Stimulated activated CD4-positive, alpha-beta T cell treated with anti-CD3 and anti-CD28 coated beads, Interleukin-4, amount 100 ng/mL, for 1 hour (primary cell): Measurements from ENCODE around the gene COX6A2.

Experiments
- DNase-seq: peaks from one replicate; pipeline ENCODE4 v3.0.0-alpha.2; 2020

Gene COX6A2

DNA sequence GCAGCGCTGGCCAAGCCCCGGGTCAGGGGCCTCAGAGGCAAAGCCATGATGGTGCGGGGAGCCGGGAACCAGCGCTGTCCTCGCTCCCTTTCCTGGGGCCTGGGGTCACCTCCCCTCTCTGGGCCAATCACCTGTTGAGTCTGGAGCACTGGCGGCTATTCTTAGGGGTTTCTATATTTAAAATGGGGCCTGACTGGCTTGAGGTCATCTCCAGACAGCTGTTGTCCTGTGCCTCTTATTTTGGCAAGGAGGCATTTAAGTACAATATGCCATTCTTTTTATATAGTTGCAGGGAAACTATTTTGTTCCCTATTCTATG, at the start of gene COX6A2:
TSS of gene COX6A2 (minus strand) at position 82 of the 319 bp plus-strand sequence. CDS start at position 47, 35 bp downstream.
- no peak for DNase-seq

DNA sequence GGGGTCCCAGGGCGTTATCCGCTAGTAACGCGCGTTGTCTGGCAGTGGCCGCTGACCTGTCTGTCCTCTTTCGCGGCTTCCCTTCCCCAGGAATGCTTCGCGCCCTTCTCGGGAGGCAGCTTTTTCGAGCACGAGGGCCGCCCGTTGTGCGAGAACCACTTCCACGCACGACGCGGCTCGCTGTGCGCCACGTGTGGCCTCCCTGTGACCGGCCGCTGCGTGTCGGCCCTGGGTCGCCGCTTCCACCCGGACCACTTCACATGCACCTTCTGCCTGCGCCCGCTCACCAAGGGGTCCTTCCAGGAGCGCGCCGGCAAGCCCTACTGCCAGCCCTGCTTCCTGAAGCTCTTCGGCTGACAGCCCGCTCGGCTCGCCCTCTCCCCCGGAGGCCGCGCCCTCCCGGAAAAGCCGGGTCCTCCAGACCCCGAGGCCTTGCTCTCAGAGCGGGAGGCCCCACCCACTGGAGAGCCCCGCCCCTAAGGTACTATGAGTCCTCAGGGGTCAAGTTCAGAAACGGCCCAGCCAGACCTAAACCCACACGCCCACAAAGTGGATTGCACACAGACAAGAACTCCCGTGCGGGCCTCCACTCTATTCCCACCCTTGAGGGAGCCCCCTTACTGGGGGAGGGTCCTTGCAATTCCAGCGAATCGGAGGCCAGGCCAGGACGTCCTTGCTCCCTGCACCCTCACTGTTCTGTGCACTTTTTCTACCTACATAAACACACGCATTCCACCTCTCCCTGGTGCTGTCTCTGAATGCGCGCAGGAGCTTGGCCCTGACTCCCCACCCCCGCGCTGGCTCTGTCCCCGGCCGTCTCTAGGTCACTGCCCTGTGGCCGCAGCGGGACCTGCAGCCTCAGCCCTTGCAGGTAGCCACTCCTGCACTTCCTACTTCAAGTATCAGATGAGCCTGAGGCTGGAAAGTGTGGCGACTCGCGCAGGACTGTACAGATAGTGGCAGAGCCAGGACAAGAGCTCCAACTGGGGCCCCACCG, 49.4 kb upstream of the COX6A2 start:
- peak; percentile 36 for DNase-seq

DNA sequence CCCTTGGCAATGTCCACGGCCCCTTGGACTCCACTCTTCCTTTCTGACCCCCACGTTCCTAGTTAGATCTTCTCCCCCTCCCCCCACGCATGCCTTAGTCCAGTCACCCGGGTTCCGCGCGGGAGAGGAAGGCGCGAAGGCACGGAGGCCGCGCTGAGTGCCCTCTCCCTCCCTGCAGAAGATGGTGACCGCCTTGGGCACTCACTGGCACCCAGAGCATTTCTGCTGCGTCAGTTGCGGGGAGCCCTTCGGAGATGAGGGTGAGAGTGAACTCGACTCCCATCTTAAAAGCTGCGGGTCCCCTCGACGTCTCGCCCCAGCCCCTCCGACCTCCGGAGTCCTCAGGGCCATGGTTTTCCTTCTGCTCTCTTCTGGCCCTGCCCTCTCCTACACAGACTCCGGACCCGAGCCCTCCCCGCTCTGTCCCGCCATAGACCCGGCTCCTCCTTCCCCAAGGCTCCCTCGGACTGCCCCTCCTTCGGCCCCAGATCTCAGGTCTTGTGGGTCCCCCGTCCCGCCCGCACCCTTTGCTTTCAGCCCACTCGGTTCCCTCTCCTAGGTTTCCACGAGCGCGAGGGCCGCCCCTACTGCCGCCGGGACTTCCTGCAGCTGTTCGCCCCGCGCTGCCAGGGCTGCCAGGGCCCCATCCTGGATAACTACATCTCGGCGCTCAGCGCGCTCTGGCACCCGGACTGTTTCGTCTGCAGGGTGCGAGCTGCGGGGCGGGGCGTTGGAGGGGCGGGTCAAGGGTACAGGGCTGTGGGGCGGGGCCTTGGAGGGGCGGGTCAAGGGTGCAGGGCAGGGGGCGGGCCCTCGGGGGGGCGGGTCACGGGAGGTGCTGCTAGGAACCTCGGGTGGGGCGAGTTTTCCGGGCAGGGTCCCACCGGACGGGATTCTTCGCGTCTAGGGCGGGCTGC, 48.4 kb upstream of the COX6A2 start:
- DNase-seq = peak; percentile 90

DNA sequence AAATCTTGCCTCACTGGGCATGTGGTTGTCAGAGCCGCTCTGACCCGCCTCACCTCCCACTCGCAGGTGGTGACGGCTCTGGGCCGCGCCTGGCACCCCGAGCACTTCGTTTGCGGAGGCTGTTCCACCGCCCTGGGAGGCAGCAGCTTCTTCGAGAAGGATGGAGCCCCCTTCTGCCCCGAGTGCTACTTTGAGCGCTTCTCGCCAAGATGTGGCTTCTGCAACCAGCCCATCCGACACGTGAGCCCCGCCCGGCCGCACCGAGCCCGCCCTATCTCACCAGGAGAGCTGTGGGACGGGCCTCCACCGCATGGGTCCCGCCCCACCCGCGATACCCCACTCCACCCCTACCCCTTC, 47.8 kb upstream of the COX6A2 start:
- no peak for DNase-seq

- DNase-seq = no peak
These were observed 46.9 kb upstream of the COX6A2 start for GRCh38 chr16:31474773-31475738.

GRCh38 chr16:31474173-31474714, 46.1 kb upstream of the COX6A2 start:
- DNase-seq = no peak

DNA sequence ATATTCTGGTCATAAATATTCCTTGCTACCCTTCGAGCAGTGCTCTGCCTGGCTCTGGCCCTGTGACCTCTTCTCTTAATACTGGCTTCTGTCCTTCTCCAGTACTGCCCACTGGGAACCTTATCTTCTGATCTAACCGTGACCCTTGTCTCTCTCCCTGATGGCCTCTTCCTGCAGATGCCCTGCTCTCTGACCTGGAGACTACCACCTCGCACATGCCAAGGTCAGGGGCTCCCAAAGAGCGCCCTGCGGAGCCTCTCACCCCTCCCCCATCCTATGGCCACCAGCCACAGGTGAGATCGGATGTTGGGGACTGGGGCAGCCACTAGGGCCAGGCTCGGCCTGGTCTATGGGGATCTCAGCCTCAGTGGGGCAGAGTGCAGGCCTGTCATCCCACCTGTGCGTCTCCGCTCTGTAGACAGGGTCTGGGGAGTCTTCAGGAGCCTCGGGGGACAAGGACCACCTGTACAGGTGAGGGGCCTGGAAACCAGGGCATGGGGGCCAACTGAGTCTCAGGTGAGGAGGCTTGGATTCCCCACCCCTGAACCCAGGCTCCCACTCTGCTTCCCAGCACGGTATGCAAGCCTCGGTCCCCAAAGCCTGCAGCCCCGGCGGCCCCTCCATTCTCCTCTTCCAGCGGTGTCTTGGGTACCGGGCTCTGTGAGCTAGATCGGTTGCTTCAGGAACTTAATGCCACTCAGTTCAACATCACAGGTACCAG, 45.3 kb upstream of the COX6A2 start:
- no peak for DNase-seq

DNA sequence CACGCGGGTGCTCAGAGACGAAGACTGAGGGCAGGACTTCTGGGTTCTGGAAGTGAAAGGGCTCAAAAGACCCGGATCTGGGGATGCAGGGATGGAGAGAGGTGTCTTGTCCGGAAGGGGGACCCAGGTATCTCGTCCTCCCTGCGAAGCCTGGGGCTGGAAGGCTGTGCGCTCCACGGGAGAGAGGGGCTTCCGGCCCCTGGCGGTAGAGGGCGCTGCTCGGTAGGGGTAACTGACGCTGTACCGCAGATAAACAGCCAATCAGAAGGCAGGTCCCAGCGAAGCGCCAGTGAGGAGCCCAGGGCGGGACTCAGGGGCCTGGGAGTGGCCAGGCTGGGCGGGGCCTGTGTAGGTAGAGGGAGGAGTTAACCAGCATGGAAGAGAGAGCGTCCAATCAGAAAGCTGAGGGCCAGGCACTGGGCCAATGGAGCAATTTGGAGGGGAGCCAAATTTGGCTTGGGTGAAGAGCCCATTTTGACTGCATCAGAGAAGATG, 44.6 kb upstream of the COX6A2 start:
- DNase-seq = peak; percentile 35

- no peak for DNase-seq
These were observed 43.9 kb upstream of the COX6A2 start, which contains the start of gene TGFB1I1 for GRCh38 chr16:31471875-31472708. Gene TGFB1I1, plus strand, starts transcription at chr16:31472152. Its CDS starts 37 bp downstream, at chr16:31472189.

GRCh38 chr16:31471241-31471874, 43.2 kb upstream of the COX6A2 start:
- DNase-seq = no peak

DNA sequence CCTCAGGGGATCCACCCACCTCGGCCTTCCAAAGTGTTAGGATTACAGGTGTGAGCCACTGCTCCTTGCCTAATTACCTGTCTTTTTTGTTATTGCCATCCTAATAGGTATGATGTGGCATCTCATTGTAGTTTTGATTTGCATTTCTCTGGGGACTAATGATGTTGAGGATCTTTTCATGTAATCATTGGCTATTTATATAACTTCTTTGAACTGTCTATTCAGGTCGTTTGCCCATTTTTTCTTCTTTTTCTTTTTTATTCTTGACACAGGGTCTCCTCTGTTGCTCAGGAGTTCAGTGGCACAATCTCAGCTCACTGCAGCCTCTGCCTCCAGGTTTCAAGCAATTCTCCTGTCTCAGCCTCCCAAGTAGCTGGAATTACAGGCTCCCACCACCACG, 42.5 kb upstream of the COX6A2 start:
- no peak for DNase-seq

GRCh38 chr16:31467858-31468257, 39.7 kb upstream of the COX6A2 start:
- DNase-seq = no peak

- no peak for DNase-seq
These were observed 39.1 kb upstream of the COX6A2 start for GRCh38 chr16:31467151-31467773.

- DNase-seq = no peak
These were observed 38.3 kb upstream of the COX6A2 start for GRCh38 chr16:31466381-31466841.

DNA sequence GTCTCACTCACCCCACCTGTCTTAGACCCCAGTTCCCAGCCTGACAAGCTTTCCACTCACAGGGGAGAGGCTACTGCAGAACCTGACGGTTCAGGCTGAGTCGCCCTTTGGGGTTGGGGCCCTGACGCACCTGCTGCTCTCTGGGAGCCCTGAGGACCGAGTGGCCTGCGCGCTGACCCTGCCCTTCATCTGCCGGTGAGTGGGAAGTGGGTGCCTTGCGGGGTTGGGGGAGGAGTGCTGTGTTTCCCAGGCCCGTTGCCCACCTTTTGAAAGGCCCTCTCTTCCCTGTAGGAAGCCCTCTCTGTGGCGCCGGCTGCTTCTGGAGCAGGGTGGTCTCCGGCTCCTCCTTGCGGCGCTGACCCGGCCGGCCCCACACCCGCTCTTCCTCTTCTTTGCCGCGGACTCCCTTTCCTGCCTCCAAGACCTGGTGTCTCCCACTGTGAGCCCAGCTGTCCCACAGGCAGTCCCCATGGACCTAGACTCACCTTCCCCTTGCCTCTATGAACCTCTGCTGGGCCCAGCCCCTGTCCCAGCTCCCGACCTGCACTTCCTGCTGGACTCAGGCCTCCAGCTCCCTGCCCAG, 37.7 kb upstream of the COX6A2 start:
- DNase-seq = no peak

DNA sequence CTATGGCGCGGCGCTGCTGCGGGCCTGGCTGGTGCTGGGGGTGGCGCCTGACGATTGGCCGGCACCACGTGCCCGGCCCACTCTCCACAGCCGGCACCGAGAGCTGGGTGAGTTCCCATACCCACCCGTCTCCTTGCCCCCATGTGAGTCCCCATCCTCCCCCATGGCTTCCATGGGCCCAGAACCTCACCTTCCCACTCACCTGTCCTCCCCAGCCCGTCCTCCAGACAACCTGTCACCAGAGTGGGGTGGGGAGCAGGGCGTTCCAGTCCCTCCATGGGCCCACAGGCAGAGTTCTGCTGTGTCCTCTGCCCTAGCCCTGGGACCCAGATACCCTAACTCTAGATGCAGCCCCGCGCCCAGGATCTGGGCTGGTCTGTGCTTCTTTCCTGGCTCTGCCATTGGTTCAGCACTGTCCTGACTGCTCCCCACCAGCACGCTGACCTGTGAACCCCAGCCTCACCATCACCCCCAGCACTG, 36.7 kb upstream of the COX6A2 start:
- DNase-seq = no peak

DNA sequence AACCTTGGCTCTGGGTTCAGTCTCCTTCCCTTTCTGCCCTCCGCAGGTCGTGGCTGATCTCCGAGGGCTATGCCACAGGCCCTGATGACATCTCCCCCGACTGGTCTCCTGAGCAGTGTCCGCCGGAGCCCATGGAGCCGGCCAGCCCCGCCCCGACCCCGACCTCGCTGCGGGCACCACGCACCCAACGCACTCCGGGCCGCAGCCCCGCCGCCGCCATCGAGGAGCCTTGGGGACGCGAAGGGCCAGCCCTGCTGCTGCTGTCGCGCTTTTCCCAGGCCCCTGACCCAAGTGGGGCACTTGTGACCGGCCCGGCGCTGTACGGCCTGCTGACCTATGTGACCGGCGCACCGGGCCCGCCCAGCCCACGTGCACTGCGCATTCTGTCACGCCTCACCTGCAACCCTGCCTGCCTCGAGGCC, 36.2 kb upstream of the COX6A2 start:
- no peak for DNase-seq
